ENCODE results near the gene TTC39C.

DNA sequence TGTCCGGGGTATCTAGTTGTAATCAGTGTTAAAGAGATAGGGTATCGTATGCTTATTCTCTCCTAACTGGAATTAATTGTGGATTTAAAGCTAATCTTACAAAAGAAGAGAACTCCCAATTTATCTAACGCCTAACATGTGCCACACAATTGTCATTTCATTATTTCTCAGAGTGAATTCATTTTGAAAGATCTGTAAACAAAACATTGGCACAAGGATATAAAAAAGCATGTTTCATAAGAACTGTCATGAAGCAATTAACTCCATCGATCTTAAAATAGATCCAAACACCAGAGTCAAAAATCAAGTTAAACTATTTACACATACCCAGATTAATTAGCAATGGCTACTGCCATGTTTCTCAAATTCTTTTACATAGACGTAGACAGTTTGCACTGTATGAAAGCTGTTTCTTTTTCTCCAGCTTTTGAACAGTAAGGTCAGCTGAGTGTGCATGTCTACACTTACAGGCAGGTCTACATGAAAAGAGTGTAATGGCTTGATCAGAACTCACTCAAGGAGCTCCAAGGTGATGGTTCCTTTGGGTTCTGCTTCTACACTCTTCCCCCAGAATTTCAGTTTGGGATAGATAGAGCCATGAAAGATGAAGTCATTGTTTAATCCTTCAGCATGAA lies 163.1 kb downstream of the TTC39C start:
- TF ChIP-seq, protein P1, sequence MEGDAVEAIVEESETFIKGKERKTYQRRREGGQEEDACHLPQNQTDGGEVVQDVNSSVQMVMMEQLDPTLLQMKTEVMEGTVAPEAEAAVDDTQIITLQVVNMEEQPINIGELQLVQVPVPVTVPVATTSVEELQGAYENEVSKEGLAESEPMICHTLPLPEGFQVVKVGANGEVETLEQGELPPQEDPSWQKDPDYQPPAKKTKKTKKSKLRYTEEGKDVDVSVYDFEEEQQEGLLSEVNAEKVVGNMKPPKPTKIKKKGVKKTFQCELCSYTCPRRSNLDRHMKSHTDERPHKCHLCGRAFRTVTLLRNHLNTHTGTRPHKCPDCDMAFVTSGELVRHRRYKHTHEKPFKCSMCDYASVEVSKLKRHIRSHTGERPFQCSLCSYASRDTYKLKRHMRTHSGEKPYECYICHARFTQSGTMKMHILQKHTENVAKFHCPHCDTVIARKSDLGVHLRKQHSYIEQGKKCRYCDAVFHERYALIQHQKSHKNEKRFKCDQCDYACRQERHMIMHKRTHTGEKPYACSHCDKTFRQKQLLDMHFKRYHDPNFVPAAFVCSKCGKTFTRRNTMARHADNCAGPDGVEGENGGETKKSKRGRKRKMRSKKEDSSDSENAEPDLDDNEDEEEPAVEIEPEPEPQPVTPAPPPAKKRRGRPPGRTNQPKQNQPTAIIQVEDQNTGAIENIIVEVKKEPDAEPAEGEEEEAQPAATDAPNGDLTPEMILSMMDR (conservative IDR thresholded peaks at IDR 0.05; ENCODE audit: low read depth, low read length), result no peak
- TF ChIP-seq EZH2 (IDR thresholded peaks at IDR 0.05; ENCODE audit: borderline replicate concordance, low read depth, low read length, poor library complexity, severe bottlenecking), result no peak
